NCI-H345 (cell line): ENCODE measurements around the gene HOXA7.

Source experiments
- DNase-seq: peaks from one replicate; lab custom pipeline; 2025; lab: John Stamatoyannopoulos, UW

The HOXA7 gene

GRCh38 chr7:27159266-27160144 lies 3.0 kb upstream of the HOXA7 start:
- DNase-seq, result no peak

GRCh38 chr7:27158436-27159265 lies 2.2 kb upstream of the HOXA7 start:
- DNase-seq, result no peak

- no peak for DNase-seq
Observed at GRCh38 chr7:27157702-27158431, 1.4 kb upstream of the HOXA7 start.

- DNase-seq, result no peak
Observed at GRCh38 chr7:27156916-27157701, 634 bp upstream of the HOXA7 start.

- DNase-seq, result no peak
Observed at GRCh38 chr7:27155816-27156507, 513 bp downstream of the HOXA7 start.

- no peak for DNase-seq
Observed at GRCh38 chr7:27154901-27155815, 1.3 kb downstream of the HOXA7 start.

GRCh38 chr7:27154369-27154768 lies 2.1 kb downstream of the HOXA7 start:
- DNase-seq, result no peak

- DNase-seq, result no peak
Observed at GRCh38 chr7:27153526-27153925, 2.9 kb downstream of the HOXA7 start.

GRCh38 chr7:27152816-27153442 lies 3.5 kb downstream of the HOXA7 start:
- DNase-seq, result no peak

GRCh38 chr7:27151931-27152815 lies 4.3 kb downstream of the HOXA7 start, which contains the start of gene HOXA3:
HOXA3 (minus strand) TSS chr7:27152583; CDS start chr7:27110640, 41,943 bp downstream.
- no peak for DNase-seq

- DNase-seq, result peak; percentile 42
Observed at GRCh38 chr7:27151341-27151930, 5.0 kb downstream of the HOXA7 start.

GRCh38 chr7:27150568-27151340 lies 5.7 kb downstream of the HOXA7 start:
- DNase-seq, result peak; percentile 85

GRCh38 chr7:27149842-27150567 lies 6.5 kb downstream of the HOXA7 start:
- peak; percentile 52 for DNase-seq

- peak; percentile 15 for DNase-seq
Observed at GRCh38 chr7:27148756-27149641, 7.5 kb downstream of the HOXA7 start.

- DNase-seq, result no peak
Observed at GRCh38 chr7:27148031-27148755, 8.3 kb downstream of the HOXA7 start.
